ENCODE results near the gene TEX38.

DNA sequence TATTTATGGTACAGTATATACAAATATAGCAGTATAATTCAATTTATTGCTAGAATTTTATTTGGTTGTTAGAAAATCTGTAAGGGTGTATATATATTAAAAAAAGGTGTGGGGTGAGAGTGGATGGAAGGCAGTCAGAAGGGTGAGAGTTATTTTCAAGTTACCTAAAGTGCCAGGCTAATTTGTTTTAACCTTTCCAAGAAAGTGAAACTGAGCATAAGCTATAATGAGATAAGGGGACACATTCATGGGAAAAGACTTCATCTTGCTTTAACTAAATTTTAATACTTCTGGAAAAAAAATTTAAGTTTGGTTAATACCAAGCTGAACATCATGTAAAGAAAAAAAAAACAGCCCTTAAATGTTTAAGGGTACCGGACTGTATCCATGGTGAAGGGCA is 4.9 kb downstream of the TEX38 start:
- TF ChIP-seq, protein P1, sequence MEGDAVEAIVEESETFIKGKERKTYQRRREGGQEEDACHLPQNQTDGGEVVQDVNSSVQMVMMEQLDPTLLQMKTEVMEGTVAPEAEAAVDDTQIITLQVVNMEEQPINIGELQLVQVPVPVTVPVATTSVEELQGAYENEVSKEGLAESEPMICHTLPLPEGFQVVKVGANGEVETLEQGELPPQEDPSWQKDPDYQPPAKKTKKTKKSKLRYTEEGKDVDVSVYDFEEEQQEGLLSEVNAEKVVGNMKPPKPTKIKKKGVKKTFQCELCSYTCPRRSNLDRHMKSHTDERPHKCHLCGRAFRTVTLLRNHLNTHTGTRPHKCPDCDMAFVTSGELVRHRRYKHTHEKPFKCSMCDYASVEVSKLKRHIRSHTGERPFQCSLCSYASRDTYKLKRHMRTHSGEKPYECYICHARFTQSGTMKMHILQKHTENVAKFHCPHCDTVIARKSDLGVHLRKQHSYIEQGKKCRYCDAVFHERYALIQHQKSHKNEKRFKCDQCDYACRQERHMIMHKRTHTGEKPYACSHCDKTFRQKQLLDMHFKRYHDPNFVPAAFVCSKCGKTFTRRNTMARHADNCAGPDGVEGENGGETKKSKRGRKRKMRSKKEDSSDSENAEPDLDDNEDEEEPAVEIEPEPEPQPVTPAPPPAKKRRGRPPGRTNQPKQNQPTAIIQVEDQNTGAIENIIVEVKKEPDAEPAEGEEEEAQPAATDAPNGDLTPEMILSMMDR (IDR thresholded peaks at IDR 0.05): no peak
- no peak for TF ChIP-seq POLR2A (IDR thresholded peaks at IDR 0.05)
